Right renal pelvis (tissue), 4 donors: ENCODE data around the gene LHX5. TPM values are rescaled to one million over a fixed set of nuclear protein-coding genes. Genes with fewer than 3 reads are reported as not detected.

Experiments used
- DNase-seq, 4 donors: peaks; one replicate each; pipeline ENCODE4 v3.0.0-alpha.2; 2013; ENCODE audit warnings: low read depth in 4 of 4, low spot score in 3 of 4, missing footprints in 1 of 4
- polyA plus RNA-seq, 4 donors: library from polyadenylated mRNA; unstranded; fragments of 120-200 nt; gene quantifications; one replicate each; pipeline ENCODE4 v1.2.1, GENCODE V29; 2013; ENCODE audit not compliant: insufficient read length in 4 of 4

LHX5 gene
- polyA plus RNA-seq, 4 donors, result not detected

GRCh38 chr12:113443030-113443539 is 28.6 kb downstream of the LHX5 start:
- no peak for DNase-seq

- no peak for DNase-seq
Measured at GRCh38 chr12:113440947-113441782, 30.5 kb downstream of the LHX5 start.

GRCh38 chr12:113440336-113440735 is 31.3 kb downstream of the LHX5 start:
- DNase-seq, result no peak

- DNase-seq, result no peak
Measured at GRCh38 chr12:113439606-113440030, 32.1 kb downstream of the LHX5 start.

- no peak for DNase-seq
Measured at GRCh38 chr12:113439301-113439597, 32.4 kb downstream of the LHX5 start.

- no peak for DNase-seq
Measured at GRCh38 chr12:113438523-113439300, 33.0 kb downstream of the LHX5 start.

- no peak for DNase-seq
Measured at GRCh38 chr12:113437729-113438100, 34.0 kb downstream of the LHX5 start.

- no peak for DNase-seq
Measured at GRCh38 chr12:113436993-113437728, 34.5 kb downstream of the LHX5 start.

- no peak for DNase-seq
Measured at GRCh38 chr12:113436586-113436985, 35.1 kb downstream of the LHX5 start.

GRCh38 chr12:113435367-113435766 is 36.3 kb downstream of the LHX5 start:
- no peak for DNase-seq

GRCh38 chr12:113432986-113433385 is 38.7 kb downstream of the LHX5 start:
- no peak for DNase-seq

- DNase-seq, result no peak
Measured at GRCh38 chr12:113428482-113428881, 43.2 kb downstream of the LHX5 start.

GRCh38 chr12:113427882-113428281 is 43.8 kb downstream of the LHX5 start:
- no peak for DNase-seq

GRCh38 chr12:113425960-113426453 is 45.7 kb downstream of the LHX5 start:
- DNase-seq, result no peak

GRCh38 chr12:113424915-113425823 is 46.5 kb downstream of the LHX5 start:
- DNase-seq, result no peak

- no peak for DNase-seq
Measured at GRCh38 chr12:113424456-113424855, 47.2 kb downstream of the LHX5 start.

- no peak for DNase-seq
Measured at GRCh38 chr12:113422886-113423669, 48.6 kb downstream of the LHX5 start.

- peak; percentile 38 to 71 (median 50) for DNase-seq
Measured at GRCh38 chr12:113422030-113422885, 49.4 kb downstream of the LHX5 start, which contains the start of gene SDSL. Gene SDSL, plus strand, starts transcription at chr12:113422380. Its CDS starts 5,603 bp downstream, at chr12:113427983.
